HG03159 (cell line): ENCODE data around the gene TRIM72.
"Not testable (repeated sequence)": the region's sequence is repeated elsewhere in the genome, so short reads cannot be mapped to it uniquely, and the experiment has no call there.

Experiments used
- ATAC-seq: cut with Tn5 transposase; IDR thresholded peaks from one replicate; pipeline ENCODE4 v1.9.1; 2021; ENCODE audit warnings: mild to moderate bottlenecking, moderate library complexity; ENCODE audit not compliant: unreplicated experiment

Gene TRIM72

GRCh38 chr16:31277659-31278260 lies 63.8 kb downstream of the TRIM72 start:
- ATAC-seq, result no peak

DNA sequence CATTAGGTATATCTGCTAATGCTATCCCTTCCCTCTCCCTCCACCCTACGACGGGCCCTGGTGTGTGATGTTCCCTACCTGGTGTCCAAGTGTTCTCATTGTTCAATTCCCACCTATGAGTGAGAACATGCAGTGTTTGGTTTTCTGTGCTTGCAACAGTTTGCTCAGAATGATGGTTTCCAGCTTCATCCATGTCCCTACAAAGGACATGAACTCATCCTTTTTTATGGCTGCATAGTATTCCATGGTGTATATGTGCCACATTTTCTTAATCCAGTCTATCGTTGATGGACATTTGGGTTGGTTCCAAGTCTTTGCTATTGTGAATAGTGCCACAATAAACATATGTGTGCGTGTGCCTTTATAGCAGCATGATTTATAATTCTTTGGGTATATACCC lies 64.9 kb downstream of the TRIM72 start:
- not testable (repeated sequence) for ATAC-seq
